GM03348 (cell line): Measurements from ENCODE around the gene PIP4P1.
A peak's percentile ranks its signal among the peaks of the same experiment; 100 is the strongest.

Source experiments
- DNase-seq: peaks from one replicate; pipeline ENCODE4 v3.0.0; 2012; ENCODE audit warnings: low spot score

The PIP4P1 gene

DNA sequence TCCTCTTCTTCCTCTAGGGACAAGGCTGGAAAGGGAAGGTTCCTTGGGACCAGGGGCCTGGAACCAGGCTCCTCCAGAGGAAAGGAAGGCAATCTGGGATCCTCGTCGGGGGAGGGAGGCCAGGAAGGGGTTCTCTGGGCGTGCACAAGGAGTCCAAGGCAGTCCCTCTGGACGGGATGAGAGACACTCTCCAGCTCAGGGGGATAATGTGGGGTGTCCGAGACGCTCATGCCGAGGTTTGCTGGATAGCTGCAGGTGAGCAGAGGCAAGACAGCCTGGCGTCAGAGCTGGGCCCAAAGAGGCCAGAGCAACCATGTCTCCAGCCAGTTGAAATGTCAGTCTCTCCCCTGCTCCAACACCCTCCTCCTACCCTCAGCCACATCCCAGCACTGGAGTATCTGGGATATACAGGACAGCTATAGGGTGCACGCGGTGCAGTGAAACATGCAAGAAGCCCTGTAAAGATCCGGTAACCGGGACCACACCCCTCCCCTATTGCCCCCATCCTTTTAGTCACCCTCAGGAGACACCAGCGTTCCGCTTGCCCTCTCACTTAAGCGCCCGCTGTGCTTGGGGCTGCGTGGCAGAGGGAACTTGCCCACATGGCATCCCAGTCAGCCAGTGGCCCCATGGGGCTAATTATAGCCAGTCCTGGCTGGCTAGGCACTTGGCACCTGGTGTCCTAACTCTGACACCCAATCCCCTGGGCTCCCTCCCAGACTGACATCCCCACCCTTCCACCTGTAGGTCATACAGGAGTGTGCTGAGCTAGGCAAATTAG lies 25.5 kb downstream of the PIP4P1 start, which contains the start of gene KLHL33:
TSS of gene KLHL33 (minus strand) at position 585 of the 781 bp plus-strand sequence. CDS start at position 230, 355 bp downstream.
- no peak for DNase-seq

DNA sequence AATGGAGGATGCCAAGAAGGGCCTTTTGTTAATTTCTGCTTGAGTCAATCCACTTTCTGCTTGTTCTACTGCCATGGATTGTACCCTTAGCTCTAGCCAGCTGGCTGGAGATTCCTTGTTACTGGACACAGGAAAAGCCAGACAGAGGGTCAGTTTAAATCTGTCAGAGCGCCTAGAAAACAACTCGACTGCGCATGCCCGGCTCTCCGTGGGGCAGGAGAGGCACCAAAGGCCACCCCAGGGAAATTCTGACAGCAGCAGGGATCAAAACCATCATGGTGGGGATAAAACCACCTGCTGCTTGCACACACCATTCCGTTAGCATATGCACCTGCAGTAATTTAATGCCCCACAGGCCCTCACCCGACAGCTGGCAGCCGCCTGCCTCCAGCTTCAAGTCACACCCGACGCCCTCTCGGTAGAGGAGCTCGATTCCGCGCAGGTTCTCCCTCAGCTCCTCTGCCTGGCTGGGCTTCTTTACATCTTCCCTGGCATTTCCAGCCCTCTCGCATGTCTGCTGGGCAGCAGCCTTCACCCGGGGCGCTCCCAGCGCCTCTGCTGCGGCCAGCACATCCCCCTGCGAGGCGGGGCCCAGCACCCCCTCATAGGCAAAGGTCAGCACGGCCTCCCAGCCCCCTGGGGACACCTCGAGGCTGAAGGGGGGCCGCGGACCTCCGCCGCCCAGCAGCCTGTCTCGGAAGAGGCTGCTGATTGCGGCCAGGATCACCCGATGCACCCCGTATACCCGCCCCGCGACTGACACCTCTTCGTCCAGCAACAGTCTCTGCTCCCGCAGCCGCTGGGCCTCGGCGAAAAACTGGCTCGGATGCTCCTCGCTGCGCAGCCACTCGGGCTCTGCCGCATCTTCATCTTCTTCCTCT lies 26.3 kb downstream of the PIP4P1 start:
- peak; percentile 45 for DNase-seq

DNA sequence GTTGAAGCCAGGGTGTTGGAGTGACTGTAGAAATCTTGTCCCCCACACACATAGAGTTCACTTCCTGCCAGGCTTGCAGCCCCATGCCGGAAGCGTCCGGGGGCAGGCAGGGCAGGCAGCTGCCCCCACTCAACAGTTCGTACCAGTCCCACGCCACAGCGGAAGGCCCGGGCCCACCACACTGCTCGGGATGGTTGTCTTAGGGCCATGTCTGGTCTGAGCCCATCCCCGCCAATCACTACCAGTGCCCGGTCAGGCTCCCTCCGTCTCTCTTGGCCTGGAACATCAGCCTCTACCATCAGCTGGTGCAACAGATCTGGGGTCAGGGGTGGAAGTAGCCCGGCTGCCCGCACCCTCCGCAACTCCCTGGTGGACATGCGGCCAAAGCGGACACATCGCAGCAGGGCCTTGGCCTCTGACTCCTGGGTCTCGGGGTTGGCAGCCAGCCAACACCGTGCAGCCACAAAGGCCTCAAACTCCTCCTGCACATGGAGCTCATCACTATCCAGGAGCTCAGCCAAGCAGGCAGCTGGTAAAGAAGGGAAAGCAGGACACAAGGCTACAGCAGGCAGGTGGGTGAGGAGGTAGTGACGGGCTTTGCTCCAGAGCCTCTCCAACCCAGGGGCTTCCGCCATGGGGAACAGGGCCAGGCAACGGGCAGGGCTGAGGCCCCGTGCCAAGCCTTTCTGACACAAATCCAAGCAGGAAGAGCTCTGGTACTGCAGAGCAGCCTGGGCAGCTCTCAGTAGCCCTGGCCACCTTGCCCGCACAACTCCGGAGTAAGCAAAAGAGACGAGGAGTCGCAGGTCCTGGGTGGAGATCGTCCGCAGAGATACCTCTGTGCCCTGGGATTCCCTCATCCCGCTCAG lies 31.2 kb downstream of the PIP4P1 start:
- no peak for DNase-seq

DNA sequence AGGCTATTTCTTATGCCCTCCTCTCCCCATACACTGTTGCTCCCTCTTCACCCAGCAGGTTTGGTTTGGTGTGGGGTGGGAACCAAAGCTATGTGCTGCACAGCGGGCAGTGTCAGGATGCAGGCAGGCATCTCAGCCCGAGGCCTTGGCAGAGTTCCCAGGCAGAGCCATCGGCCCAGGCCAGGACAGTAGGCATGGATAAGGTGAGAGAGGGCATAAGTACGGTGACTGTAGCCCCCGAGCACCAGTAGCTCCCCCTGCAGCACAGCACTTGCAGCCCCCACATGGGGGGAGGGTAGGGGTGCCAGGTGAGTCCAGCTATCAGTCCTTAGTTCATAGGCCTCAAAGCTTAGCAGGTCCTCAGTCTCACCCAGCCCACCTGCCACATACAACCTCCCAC lies 32.4 kb downstream of the PIP4P1 start:
- no peak for DNase-seq

DNA sequence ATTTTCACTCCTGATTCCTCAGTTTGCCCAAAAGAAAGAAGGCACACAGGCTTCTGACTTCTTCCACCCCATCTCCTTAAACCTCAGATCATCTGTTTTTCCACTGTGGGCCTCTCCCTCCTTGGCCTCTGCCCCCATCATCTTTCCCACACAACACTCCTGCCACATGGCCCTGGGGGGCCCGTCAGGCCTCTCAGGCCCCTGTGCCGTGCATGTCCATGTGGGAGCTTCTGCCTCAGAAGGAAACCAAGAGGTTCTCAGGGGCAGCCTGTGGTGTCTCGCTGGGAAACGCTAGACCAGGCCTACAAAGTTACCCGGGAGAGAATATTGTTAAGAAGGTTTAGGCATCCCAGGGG lies 33.2 kb downstream of the PIP4P1 start:
- no peak for DNase-seq

DNA sequence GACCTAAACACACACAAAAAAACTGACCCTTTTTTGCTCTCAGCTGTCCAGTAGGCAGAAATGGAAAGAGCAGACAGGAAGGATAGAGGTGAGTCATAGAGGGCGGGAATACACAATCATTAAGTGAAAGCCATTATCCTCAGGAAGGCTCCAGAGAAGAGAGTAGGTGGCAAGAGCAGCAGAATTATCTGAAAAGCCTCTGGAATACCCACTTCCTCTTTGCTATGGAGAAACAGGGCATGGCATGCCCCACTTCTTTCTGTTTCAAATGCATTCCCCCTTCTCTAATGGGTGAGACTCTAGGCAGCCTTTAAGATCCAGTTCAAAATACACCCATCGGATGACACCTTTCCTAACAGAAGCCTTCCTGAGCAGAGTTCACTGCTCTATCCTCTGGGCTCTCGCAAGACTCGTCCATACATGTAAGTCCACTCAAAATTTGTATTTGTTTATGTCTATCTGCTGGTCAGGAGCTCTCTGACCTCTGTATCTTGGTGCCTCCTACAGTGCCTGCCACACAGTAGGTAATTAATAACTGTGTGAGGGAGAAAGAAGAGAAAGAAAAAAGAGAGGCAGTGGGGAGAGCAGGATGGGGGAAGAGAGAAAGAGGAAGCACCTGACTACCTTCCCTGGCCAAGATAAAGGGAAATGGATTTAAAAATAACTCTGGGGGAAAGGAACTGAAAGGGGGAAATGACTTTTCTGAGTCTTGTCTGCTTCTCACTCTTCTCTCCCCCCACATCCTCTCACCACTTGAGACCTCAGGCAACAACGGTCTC lies 33.8 kb downstream of the PIP4P1 start:
- DNase-seq: peak; percentile 66

DNA sequence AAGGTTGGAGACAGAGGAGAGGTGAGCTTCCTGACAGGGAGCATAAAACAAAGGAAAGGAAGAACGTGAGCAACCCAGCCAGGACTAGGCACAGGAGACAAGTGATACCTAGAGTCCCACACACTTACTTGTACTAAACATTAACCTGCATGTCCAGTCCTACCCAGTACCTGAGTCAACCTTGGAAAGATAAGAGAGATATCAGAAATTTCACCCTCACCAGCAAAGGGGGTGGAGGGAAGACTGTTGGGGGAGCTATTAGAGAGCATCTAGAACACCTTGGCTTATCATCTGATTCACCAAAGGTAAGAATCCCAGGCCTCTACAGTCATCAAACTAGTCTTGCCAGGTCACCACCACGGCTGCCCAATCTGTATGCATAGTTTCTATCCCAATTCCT lies 36.4 kb downstream of the PIP4P1 start:
- DNase-seq: no peak

DNA sequence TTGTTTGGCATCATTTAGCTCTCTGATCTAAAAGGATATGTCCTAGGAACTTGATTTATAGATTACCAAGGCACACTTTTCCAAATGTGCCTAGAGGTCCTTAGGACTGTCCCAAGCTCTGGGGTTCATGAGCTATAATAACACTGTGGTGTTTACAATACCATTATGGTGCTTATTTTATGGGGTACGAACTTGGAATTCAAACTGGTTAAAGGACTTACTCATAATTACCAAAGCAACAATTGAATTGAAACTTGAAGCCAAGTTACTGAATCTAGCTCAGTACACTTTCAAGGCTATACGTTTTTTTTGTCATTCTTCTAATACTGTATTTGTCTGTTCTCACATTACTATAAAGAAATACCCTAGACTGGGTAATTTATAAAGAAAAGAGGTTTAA lies 38.3 kb downstream of the PIP4P1 start:
- DNase-seq: no peak

DNA sequence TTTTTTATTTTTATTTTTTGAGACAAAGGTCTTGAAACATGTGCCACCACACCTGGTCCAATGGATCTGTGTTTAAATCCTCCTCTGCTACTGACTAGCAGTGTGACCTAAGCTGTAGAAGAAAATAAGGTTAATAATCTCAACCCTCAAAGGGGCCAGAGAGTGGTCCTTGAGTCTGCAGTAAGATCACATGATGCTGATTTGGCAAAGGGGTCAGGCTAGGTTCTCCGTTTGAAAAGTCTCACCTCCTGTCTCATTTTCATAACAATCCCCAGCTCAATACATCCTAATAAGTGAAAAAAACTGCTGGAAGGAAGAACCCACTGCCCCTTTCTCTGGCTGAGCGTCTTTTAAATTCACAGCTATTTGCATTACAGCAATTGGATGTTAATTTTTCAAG lies 40.0 kb downstream of the PIP4P1 start:
- DNase-seq: no peak

DNA sequence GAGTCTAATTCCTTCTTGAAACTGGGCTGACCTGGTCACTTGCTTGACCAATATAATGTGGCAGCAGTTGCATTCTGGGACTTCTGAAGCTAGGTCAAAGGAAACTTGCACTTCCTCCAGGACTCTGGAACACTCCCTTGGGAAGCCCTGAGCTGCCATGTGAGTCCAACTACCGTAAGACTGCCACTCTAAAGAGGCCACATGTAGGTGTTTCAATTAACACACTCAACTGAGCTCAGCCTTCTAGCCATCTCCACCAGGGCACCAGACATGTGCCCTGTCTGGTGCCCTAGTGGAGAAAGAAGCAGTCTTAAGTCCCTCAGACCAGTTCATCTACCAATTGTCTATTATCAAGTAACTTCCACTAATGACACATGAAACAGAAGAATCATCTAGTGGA lies 41.8 kb downstream of the PIP4P1 start:
- DNase-seq: no peak

DNA sequence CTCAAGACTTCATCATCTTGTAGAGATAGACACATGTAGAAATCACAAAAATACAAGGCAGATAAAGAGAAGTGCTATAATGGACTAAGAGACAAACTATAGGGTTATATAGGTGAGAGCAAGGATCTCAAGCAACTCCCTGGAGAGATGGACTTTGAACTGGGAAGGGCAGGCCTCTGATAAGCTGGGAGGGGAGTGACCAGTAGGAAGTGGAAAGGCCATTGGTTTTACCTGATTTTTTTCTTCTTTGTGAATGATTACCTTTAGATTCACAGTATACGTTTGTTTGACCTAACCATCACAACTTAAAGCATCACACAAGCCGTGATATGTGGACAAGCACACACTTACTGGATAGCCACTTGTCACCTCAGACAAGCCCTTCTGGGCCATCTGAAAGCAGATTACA lies 42.7 kb downstream of the PIP4P1 start:
- no peak for DNase-seq

DNA sequence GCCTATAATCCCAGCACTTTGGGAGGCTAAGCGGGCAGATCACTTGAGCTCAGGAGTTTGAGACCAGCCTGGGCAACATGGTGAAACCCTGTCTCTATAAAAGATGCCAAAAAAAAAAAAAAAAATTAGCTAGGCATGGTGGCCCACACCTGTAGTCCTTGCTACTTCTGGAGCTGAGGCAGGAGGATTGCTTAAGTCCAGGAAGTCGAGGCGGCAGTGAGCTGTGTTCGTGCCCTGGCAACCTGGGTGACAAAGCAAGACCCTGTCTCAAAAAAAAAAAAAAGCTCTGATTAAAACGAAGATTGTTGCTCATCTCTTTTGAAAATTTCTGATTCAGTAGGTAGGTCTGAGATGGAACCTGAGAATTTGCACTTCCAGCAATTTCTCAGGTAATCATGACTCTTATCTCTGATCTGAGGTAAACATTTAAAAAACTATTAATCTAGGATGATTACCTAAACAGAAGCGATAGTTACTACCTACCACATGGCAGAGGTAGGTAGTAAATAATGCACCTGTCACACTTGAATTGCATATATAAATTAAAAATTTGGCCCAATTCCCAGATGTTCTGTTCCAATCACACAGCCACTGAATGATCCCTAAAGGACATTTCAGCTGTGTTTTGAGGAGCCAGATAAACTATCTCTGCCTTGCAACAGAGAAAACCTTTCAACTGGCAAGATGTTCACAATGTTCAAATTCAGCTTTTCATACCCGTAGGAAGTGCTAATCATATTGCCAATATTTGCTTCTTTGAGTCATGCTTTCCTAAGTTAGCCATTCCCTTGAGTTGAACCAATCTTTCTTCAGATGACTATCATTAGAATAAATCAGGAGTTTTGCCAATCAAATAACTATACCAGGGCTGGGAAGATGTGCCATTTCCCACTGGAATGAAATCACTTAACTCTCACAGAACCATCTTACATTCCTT lies 43.7 kb downstream of the PIP4P1 start:
- DNase-seq: no peak

DNA sequence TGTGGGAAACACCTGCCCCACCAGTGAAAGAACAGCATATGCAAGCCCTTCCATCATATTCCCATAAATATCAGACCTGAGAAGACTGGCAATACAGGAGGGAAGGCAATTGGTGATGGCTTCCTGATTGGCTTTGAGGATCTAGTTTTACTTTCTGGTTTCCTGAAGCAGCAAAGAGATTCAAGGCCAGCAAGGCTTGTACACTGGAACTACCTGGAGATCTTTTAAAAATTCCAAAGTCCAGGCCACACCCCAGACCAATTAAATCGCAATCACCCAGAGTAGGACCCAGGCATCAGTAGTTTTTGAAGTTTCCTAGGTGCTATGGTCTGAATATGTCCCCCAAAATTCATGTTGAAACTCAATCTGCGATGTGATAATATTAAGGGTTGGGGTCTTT lies 45.0 kb downstream of the PIP4P1 start:
- no peak for DNase-seq

DNA sequence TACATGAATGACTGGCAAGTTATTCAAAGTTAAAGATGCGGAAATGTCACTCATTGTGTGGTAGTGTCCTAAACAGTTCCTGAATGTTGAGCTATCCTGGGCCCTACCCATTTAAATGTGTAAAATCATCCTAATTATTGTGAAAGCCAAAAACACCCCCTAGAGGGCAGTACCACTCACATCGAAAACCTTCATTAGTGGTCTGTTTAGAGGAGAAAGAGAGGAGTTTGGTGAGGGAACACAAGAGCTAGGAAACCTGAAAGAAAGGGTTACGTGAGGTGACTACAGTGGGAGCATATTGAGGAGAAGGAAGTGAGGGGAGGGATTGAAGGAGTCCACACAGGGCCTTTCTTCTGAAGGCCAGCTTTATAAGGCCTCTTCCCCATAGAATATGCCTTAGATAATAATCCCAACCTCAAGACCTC lies 45.4 kb downstream of the PIP4P1 start:
- peak; percentile 75 for DNase-seq

DNA sequence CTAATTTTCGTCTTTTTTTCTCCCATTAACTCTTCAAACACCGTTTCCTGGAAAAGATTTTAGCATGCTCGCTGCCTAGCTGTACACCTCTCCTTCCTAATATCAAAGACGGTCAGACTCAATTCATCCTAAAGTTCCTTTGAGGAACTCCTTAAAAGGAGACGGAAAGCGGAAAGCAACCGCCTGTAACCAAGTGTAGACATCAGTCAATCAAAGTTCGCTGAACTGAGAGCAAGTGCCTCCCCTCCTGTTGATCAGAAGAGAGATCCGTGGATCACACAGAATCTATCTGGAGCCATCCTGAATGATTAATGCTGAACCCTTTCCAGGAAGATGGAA lies 47.5 kb downstream of the PIP4P1 start:
- peak; percentile 31 for DNase-seq

DNA sequence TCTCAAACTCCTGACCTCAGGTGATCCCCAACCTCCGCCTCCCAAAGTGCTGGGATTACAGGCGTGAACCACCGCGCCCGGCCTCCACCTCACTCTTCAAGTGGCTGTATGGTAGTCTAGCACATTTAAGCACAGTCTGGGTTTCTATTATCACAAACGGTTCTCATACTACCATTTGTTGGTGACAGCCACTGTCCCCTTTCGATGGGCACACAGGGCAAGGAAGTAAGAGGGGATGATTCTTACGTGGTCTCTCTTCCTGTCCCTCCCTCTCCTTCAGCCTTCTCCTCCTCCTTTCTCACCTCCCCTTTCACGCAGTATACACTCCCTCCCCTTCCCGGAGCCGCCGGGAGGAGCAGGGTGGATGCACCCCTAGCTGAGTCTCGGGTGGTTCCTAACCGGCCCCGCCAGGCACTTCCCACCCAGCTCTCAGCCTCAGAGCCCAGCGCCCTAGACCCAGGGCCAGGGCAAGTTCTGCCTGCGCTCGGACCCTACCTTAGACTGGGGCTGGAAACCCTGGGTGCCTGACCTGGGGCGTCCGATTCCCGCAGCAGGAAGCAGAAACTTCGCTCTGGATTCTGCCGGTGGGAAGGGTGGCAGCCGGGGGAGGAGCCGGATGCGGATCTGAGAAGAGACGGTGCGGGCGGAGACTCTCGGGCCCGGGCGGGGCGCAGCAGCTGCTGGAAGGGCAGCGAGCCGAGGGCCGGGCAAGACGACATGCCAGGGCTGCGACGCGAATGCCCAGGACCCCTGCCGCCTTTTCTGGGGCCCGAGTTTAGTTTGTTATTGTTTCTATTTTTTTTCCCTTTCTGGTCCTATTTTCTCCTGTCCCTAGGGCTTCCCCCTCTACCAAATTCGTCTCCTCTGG lies 48.1 kb downstream of the PIP4P1 start, which contains the start of gene TEP1:
TSS of gene TEP1 (minus strand) at position 626 of the 868 bp plus-strand sequence. CDS start 5,062 bp downstream, outside the sequence.
- DNase-seq: peak; percentile 96

DNA sequence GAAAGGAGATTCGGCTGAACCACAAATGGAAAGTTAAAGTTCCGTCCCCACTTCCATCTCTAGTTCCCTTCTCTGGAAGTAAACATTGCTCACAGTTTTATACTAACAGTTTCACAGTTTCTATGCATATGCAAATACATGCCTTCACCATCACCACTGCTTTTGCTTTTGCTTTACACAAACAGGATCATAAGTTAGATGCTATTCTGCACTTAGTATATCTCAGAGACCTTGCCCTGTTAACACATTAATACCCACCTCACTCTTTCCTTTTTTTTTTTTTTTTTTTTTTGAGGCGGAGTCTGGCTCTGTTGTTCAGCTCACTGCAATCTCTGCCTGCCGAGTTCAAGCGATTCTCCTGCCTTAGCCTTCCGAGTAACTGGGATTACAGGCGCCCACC lies 48.8 kb downstream of the PIP4P1 start:
- no peak for DNase-seq

DNA sequence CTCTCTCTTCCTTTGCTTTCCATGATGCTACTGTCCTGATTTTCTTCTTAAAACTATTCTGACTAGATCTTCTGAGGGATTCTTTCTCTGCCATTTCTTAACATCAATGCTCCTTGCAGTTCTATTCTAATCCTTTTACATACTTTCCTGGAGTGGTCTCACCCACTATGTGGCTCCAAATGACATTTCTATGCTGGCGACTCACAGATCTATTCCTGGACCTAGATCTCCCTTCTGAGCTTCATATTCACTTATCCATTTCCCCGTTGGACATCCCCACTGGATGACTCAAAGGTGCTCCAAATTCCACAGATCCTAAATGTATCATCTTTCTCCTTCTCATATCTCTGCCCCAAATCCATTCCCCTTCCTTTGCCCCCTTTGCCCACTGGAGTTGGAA lies 52.0 kb downstream of the PIP4P1 start:
- DNase-seq: peak; percentile 52
